Spleen (tissue), 11 donors: Measurements from ENCODE around the gene HDAC9. TPM values are rescaled to one million over a fixed set of nuclear protein-coding genes. Genes with fewer than 3 reads are reported as not detected.

Experiments
- DNase-seq: peaks from one replicate; pipeline ENCODE4 v3.0.0-alpha.2; 2020
- H3K27ac ChIP-seq, 8 donors: fragments of 200-600 bp; sonication (generic) in 7 of 8; 1 replicate in 4 of 8; 2 replicates in 4 of 8; pipeline versions ENCODE4 v1.5.0 to v1.8.0; 2016 to 2021; ENCODE audit warnings: inconsistent platforms in 4 of 8, mild to moderate bottlenecking in 4 of 8, moderate library complexity in 1 of 8
- H3K27me3 ChIP-seq, 7 donors: fragments of 200-600 bp; sonication (generic) in 6 of 7; replicated peaks in 1 of 7; 1 replicate in 4 of 7; 2 replicates in 3 of 7; pipeline versions ENCODE4 v1.5.0 to v1.8.0; 2016 to 2021; ENCODE audit warnings: inconsistent platforms in 3 of 7, mild to moderate bottlenecking in 1 of 7
- H3K36me3 ChIP-seq, 6 donors: fragments of 200-600 bp; sonication (generic) in 5 of 6; 1 replicate in 4 of 6; 2 replicates in 2 of 6; pipeline versions ENCODE4 v1.5.0 to v1.8.0; 2016 to 2021; ENCODE audit warnings: inconsistent platforms in 2 of 6
- H3K4me1 ChIP-seq, 6 donors: fragments of 200-600 bp; sonication (generic) in 5 of 6; 1 replicate in 3 of 6; 2 replicates in 3 of 6; pipeline versions ENCODE4 v1.5.0 to v1.8.0; 2016 to 2021; ENCODE audit warnings: inconsistent platforms in 3 of 6
- H3K4me3 ChIP-seq, 8 donors: fragments of 200-600 bp; sonication (generic) in 7 of 8; 1 replicate in 4 of 8; 2 replicates in 4 of 8; pipeline versions ENCODE4 v1.5.0 to v1.8.0; 2016 to 2021; ENCODE audit warnings: inconsistent platforms in 4 of 8, mild to moderate bottlenecking in 4 of 8, moderate library complexity in 2 of 8
- H3K9me3 ChIP-seq, 8 donors: fragments of 200-600 bp; sonication (generic) in 7 of 8; 1 replicate in 4 of 8; 2 replicates in 4 of 8; pipeline versions ENCODE4 v1.5.0 to v1.8.0; 2016 to 2021; ENCODE audit warnings: inconsistent platforms in 4 of 8
- CTCF ChIP-seq, 11 experiments: fragments of 200-600 bp in 7 of 11; fragments of 450-650 bp in 4 of 11; sonication (generic) in 4 of 11; IDR thresholded peaks in 8 of 11; conservative IDR thresholded peaks in 3 of 11; 1 replicate in 7 of 11; 2 replicates in 4 of 11; pipeline versions ENCODE4 v1.4.0 to v1.8.0; 2016 to 2021; ENCODE audit warnings: antibody characterized with exemption in 11 of 11, inconsistent platforms in 4 of 11, mild to moderate bottlenecking in 1 of 11
- POLR2A ChIP-seq, 3 donors: fragments of 450-650 bp; IDR thresholded peaks; one replicate each; pipeline ENCODE4 v1.5.1; 2017; ENCODE audit warnings: antibody characterized with exemption in 3 of 3, mild to moderate bottlenecking in 1 of 3
- POLR2AphosphoS5 ChIP-seq, 3 donors: sonication (generic); formaldehyde crosslinking; IDR thresholded peaks; one replicate each; pipeline ENCODE4 v1.5.1; 2017; ENCODE audit warnings: antibody characterized with exemption in 3 of 3
- WGBS, 5 donors: extraction: QIAGEN DNeasy Blood & Tissue Kit in 3 of 5; methylation state at CpG; one replicate each; pipeline versions ENCODE4 v1.1.5 to v1.1.7; 2013 to 2018; 5-methylcytosine and 5-hydroxymethylcytosine counted together
- intact Hi-C: fragments of 100-400 bp; cut with DNase I; formaldehyde crosslinking; loops from one replicate; pipeline ENCODE4 v1.15.0; 2023; ENCODE audit warnings: low total_unique reads
- polyA plus RNA-seq, 3 donors: library from polyadenylated mRNA; stranded (reverse); fragments of 200-250 nt; gene quantifications; one replicate each; pipeline ENCODE4 v1.2.1, GENCODE V29; 2013
- total RNA-seq, 7 donors: library from RNA; depleted of rRNA in 3 of 7; stranded (reverse); fragments of >200 nt in 3 of 7; fragmentation: NEBNext Ultra II Directional in 4 of 7; extraction: Animal tissue kit (Norgen Biotek cat#: 25700) in 4 of 7; gene quantifications; one replicate each; pipeline versions ENCODE4 v1.1.0 to v1.2.1, GENCODE V29; 2016 to 2021
- donor health status: healthy with polysubstance abuse.
- donor health status: DM: no; HTN: no; CAD: no; lungs with moderate emphysema.
- donor health status: DM: no; HTN: no; CAD: no.
- donor health status: Bipolar disorder and iron deficiency.
- donor health status: healthy.
- donor health status: DM: no; HTN: no; CAD: no.
- donor health status: DM: yes; HTN: yes; CAD: no.

The HDAC9 gene
- total and polyA plus RNA-seq, 10 donors, result 15.9 to 100 (median 66.1) TPM

- no peak for TF ChIP-seq POLR2AphosphoS5 (IDR thresholded peaks at IDR 0.05)
- intact Hi-C loops, result no loop called here
- no peaks in the 10 kb centered on the region for H3K9me3 ChIP-seq
- peak overlapping the region in 5 of 8 donors; percentile 5 to 70 (median 39) for H3K4me3 ChIP-seq
- H3K27ac ChIP-seq, result peak overlapping the region in 2 of 8 donors; percentile 47 to 74
- H3K36me3 ChIP-seq, result no peaks in the 10 kb centered on the region
- H3K27me3 ChIP-seq, result no peaks in the 10 kb centered on the region
- H3K4me1 ChIP-seq, result peaks cover 4 to 90% (median 42%) of the 10 kb centered on the region in 6 donors
- no peak for DNase-seq
Measured at GRCh38 chr7:18497800-18498199, 2.3 kb downstream of the HDAC9 start.

GRCh38 chr7:18498341-18498740 lies 2.8 kb downstream of the HDAC9 start:
- H3K27me3 ChIP-seq, result no peaks in the 10 kb centered on the region
- DNase-seq, result no peak
- peak overlapping the region in 3 of 8 donors; percentile 39 to 70 (median 51) for H3K4me3 ChIP-seq
- TF ChIP-seq POLR2A (IDR thresholded peaks at IDR 0.05) (no peak), CTCF (IDR thresholded peaks at IDR 0.05 in 8 of 11, conservative IDR thresholded peaks at IDR 0.05 in 3 of 11) (no peak), POLR2AphosphoS5 (IDR thresholded peaks at IDR 0.05) (no peak)
- peaks cover 4 to 96% (median 42%) of the 10 kb centered on the region in 6 donors for H3K4me1 ChIP-seq
- H3K9me3 ChIP-seq, result no peaks in the 10 kb centered on the region
- H3K27ac ChIP-seq, result peak overlapping the region in 2 of 8 donors; percentile 3 to 13
- intact Hi-C loops, result no loop called here
- H3K36me3 ChIP-seq, result no peaks in the 10 kb centered on the region
- 65 to 85% (median 74%) methylated on average over 2 of the region's 2 CpGs for WGBS, 5 donors

DNA sequence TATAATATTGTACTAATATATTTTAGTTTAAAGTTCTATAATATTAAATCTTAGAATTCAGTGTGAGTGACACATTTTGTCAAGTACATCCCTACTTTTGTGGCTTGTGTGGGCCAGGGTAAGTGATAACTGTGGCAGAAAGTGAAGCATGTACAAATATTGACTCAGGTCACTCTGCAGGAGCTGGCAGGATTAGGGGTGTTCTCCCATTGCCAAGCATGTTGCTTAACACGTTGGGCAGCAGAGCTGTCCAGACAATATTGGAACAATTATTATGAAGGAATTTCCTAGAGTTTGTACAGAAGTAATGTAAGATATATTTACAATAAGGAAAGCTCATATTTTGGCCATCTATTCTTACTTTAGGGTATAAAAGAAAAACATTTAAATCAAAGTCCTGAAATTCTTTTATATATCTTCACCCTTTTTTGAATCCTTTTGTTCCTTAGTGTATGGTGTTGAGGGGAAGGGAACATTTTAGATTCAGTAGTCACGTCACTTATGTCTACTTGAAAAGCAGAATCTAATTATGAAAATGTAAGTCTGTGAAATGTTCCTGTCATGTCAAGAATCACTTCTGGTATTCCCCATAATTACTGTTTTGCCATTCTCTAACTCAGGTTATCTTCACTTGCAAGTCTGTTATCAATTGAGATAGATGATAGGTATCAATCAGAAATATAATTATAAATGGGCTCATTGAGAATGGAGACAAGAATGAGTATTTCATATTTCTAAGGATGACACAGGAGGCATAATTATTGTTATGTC lies 4.0 kb downstream of the HDAC9 start:
- H3K9me3 ChIP-seq, result no peaks in the 10 kb centered on the region
- no peak overlapping the region for H3K4me3 ChIP-seq
- H3K27me3 ChIP-seq, result no peaks in the 10 kb centered on the region
- WGBS, 5 donors, result 56 to 71% (median 63%) methylated on average over 2 of the region's 2 CpGs
- intact Hi-C loops, result no loop called here
- peak overlapping the region in 2 of 8 donors; percentile 1 to 10 for H3K27ac ChIP-seq
- H3K36me3 ChIP-seq, result no peaks in the 10 kb centered on the region
- no peak for TF ChIP-seq POLR2AphosphoS5 (IDR thresholded peaks at IDR 0.05)
- TF ChIP-seq POLR2A (IDR thresholded peaks at IDR 0.05), result no peak
- TF ChIP-seq CTCF (IDR thresholded peaks at IDR 0.05 in 8 of 11, conservative IDR thresholded peaks at IDR 0.05 in 3 of 11), result no peak
- H3K4me1 ChIP-seq, result peaks cover 8 to 96% (median 43%) of the 10 kb centered on the region in 6 donors
- no peak for DNase-seq

DNA sequence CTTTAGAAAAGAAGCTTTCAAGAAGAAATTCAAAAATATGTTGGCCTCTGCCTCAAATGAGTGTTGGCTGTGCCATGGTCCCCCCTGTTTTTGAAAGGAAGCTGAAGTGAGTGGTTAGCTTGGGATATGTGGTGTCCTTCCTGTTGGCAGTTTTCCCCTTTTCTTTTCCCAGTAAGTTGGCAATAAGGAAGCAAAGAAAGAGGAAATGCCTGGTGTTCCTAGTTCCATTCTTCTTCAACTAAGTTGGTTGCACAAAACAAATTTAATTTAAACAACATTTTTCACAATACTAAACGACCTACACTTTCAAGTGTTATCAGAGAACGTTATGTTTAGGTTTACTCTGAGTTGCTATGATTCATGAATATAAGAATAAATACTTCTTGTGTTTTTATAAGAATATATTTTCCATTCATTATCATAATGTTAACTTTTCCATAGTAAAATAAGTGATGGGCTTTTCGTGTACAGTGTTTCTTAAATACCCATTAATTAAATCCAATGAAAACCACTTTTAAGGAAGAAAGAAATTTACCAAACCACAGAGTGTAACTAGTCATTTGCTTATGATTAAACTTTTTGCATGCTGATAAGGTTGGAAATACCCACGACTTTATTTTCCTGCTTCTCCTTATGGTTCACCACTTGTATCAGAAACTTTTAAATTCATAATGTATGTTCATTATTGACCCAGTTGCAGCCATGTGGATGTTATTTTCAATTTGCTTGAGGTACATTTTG lies 7.7 kb downstream of the HDAC9 start:
- TF ChIP-seq POLR2A (IDR thresholded peaks at IDR 0.05) (no peak), POLR2AphosphoS5 (IDR thresholded peaks at IDR 0.05) (no peak), CTCF (IDR thresholded peaks at IDR 0.05 in 8 of 11, conservative IDR thresholded peaks at IDR 0.05 in 3 of 11) (no peak)
- Histone ChIP-seq H3K27me3 (no peaks in the 10 kb centered on the region), H3K4me1 (peaks cover 11 to 88% (median 45%) of the 10 kb centered on the region in 6 donors), H3K4me3 (no peak overlapping the region), H3K9me3 (no peaks in the 10 kb centered on the region), H3K27ac (no peak overlapping the region), H3K36me3 (no peaks in the 10 kb centered on the region)
- 38 to 51% (median 46%) methylated on average over 4 of the region's 4 CpGs for whole genome bisulfite sequencing, 5 donors
- DNase-seq, result no peak
- intact Hi-C loops, result no loop called here
